ENCODE results near the gene TRMT1.

The TRMT1 gene

GRCh38 chr19:13055213-13056051 lies 61.1 kb downstream of the TRMT1 start:
- peaks cover 69% of the 10 kb centered on the region for H3K4me1 ChIP-seq (ENCODE audit: control insufficient read depth, insufficient read depth, low read length, unreplicated experiment)
- H3K36me3 ChIP-seq (ENCODE audit: insufficient read depth, low read length) = no peaks in the 10 kb centered on the region
- H3K79me2 ChIP-seq (ENCODE audit: control insufficient read depth, insufficient read depth, low read length, unreplicated experiment) = peaks cover 55% of the 10 kb centered on the region
- H2AFZ ChIP-seq (ENCODE audit: low read length, unreplicated experiment) = no peak overlapping the region
- no peaks in the 10 kb centered on the region for H3K27me3 ChIP-seq (ENCODE audit: insufficient read depth, low read length)
- peak overlapping the region; percentile 64 for H3K4me3 ChIP-seq (ENCODE audit: low read depth, low read length)
- H3K27ac ChIP-seq (ENCODE audit: low read depth, low read length) = peak overlapping the region; percentile 80

Measured in ACC112 (cell line).